ENCODE measurements around the gene IL31RA. TPM values are rescaled to one million over a fixed set of nuclear protein-coding genes. Genes with fewer than 3 reads are reported as not detected.

IL31RA gene
- total and polyA plus RNA-seq, 3 experiments from 2014 or later = not detected

- H3K36me3 ChIP-seq (ENCODE audit: insufficient read depth, low read length) = no peaks in the 10 kb centered on the region
- peak overlapping the region in 2 of 8 donors; percentile 26 to 84 for H3K27ac Mint-ChIP-seq
- DNase-seq = no peak
- H3K27me3 ChIP-seq (ENCODE audit: insufficient read depth, low read length, poor library complexity, severe bottlenecking) = no peaks in the 10 kb centered on the region
- ChIA-PET POLR2A (interaction anchor here (0.7 kb wide), 1 partner anchor 288 kb away, joined by 12 read pairs; no protein-coding TSS in a partner anchor), CTCF (interaction anchor here (0.7 to 1.4 kb wide), 2 partner anchors 9 to 30 kb away, joined by 3 read pairs; no protein-coding TSS in a partner anchor)
- no peak overlapping the region for H3K27ac ChIP-seq (ENCODE audit: low read depth, low read length)
- no peak overlapping the region for H3K4me3 ChIP-seq (ENCODE audit: low read length)
- peaks cover 13% of the 10 kb centered on the region for H3K4me1 ChIP-seq (ENCODE audit: insufficient read depth, low read length)
- no peak overlapping the region for H3K4me3 Mint-ChIP-seq
- peaks cover 3 to 9% of the 10 kb centered on the region in 2 donors for H3K27me3 Mint-ChIP-seq
- peaks cover 24 to 39% (median 31%) of the 10 kb centered on the region in 3 donors for H3K4me1 Mint-ChIP-seq
- no peaks in the 10 kb centered on the region for H3K9me3 Mint-ChIP-seq
- no peaks in the 10 kb centered on the region for H3K36me3 Mint-ChIP-seq
- no peaks in the 10 kb centered on the region for H3K9me3 ChIP-seq (ENCODE audit: low read length)
Measured at GRCh38 chr5:55905251-55905650, 54.1 kb downstream of the IL31RA start.

- peaks cover 11% of the 10 kb centered on the region for H3K4me1 ChIP-seq (ENCODE audit: insufficient read depth, low read length)
- peaks cover 18 to 29% (median 26%) of the 10 kb centered on the region in 3 donors for H3K4me1 Mint-ChIP-seq
- H3K9me3 Mint-ChIP-seq = no peaks in the 10 kb centered on the region
- ChIA-PET CTCF (interaction anchor here (1.1 kb wide), 1 partner anchor 17 kb away, joined by 3 read pairs; no protein-coding TSS in a partner anchor), POLR2A (no interaction called here)
- DNase-seq = no peak
- no peak overlapping the region for H3K4me3 Mint-ChIP-seq
- no peak overlapping the region for H3K27ac Mint-ChIP-seq
- no peaks in the 10 kb centered on the region for H3K9me3 ChIP-seq (ENCODE audit: low read length)
- peaks cover 5 to 6% of the 10 kb centered on the region in 2 donors for H3K27me3 Mint-ChIP-seq
- H3K27ac ChIP-seq (ENCODE audit: low read depth, low read length) = no peak overlapping the region
- H3K27me3 ChIP-seq (ENCODE audit: insufficient read depth, low read length, poor library complexity, severe bottlenecking) = no peaks in the 10 kb centered on the region
- H3K4me3 ChIP-seq (ENCODE audit: low read length) = no peak overlapping the region
- no peaks in the 10 kb centered on the region for H3K36me3 ChIP-seq (ENCODE audit: insufficient read depth, low read length)
- no peaks in the 10 kb centered on the region for H3K36me3 Mint-ChIP-seq
Measured at GRCh38 chr5:55907927-55908326, 56.8 kb downstream of the IL31RA start.

- no peak for DNase-seq
- no peaks in the 10 kb centered on the region for H3K36me3 ChIP-seq (ENCODE audit: insufficient read depth, low read length)
- H3K27ac Mint-ChIP-seq = no peak overlapping the region
- H3K9me3 ChIP-seq (ENCODE audit: low read length) = no peaks in the 10 kb centered on the region
- H3K9me3 Mint-ChIP-seq = no peaks in the 10 kb centered on the region
- peaks cover 0 to 5% of the 10 kb centered on the region in 2 donors for H3K27me3 Mint-ChIP-seq
- CTCF ChIA-PET = no interaction called here
- POLR2A ChIA-PET = no interaction called here
- H3K4me3 Mint-ChIP-seq = no peak overlapping the region
- H3K27me3 ChIP-seq (ENCODE audit: insufficient read depth, low read length, poor library complexity, severe bottlenecking) = no peaks in the 10 kb centered on the region
- H3K36me3 Mint-ChIP-seq = no peaks in the 10 kb centered on the region
- no peak overlapping the region for H3K4me3 ChIP-seq (ENCODE audit: low read length)
- H3K4me1 ChIP-seq (ENCODE audit: insufficient read depth, low read length) = peaks cover 2% of the 10 kb centered on the region
- peaks cover 10 to 20% (median 17%) of the 10 kb centered on the region in 3 donors for H3K4me1 Mint-ChIP-seq
- no peak overlapping the region for H3K27ac ChIP-seq (ENCODE audit: low read depth, low read length)
Measured at GRCh38 chr5:55908804-55909203, 57.6 kb downstream of the IL31RA start.

- H3K36me3 Mint-ChIP-seq = no peaks in the 10 kb centered on the region
- CTCF ChIA-PET = no interaction called here
- H3K36me3 ChIP-seq (ENCODE audit: insufficient read depth, low read length) = no peaks in the 10 kb centered on the region
- no peak overlapping the region for H3K27ac ChIP-seq (ENCODE audit: low read depth, low read length)
- no peak overlapping the region for H3K4me3 Mint-ChIP-seq
- H3K27ac Mint-ChIP-seq = no peak overlapping the region
- peaks cover 0 to 3% of the 10 kb centered on the region in 2 donors for H3K27me3 Mint-ChIP-seq
- no peaks in the 10 kb centered on the region for H3K9me3 Mint-ChIP-seq
- no peak overlapping the region for H3K4me3 ChIP-seq (ENCODE audit: low read length)
- no peaks in the 10 kb centered on the region for H3K4me1 Mint-ChIP-seq
- POLR2A ChIA-PET = interaction anchor here (0.5 kb wide), 1 partner anchor 237 kb away, joined by 5 read pairs; no protein-coding TSS in a partner anchor
- no peaks in the 10 kb centered on the region for H3K27me3 ChIP-seq (ENCODE audit: insufficient read depth, low read length, poor library complexity, severe bottlenecking)
- DNase-seq = no peak
- no peaks in the 10 kb centered on the region for H3K4me1 ChIP-seq (ENCODE audit: insufficient read depth, low read length)
- H3K9me3 ChIP-seq (ENCODE audit: low read length) = no peaks in the 10 kb centered on the region
Measured at GRCh38 chr5:55911784-55912653, 60.9 kb downstream of the IL31RA start.

DNA sequence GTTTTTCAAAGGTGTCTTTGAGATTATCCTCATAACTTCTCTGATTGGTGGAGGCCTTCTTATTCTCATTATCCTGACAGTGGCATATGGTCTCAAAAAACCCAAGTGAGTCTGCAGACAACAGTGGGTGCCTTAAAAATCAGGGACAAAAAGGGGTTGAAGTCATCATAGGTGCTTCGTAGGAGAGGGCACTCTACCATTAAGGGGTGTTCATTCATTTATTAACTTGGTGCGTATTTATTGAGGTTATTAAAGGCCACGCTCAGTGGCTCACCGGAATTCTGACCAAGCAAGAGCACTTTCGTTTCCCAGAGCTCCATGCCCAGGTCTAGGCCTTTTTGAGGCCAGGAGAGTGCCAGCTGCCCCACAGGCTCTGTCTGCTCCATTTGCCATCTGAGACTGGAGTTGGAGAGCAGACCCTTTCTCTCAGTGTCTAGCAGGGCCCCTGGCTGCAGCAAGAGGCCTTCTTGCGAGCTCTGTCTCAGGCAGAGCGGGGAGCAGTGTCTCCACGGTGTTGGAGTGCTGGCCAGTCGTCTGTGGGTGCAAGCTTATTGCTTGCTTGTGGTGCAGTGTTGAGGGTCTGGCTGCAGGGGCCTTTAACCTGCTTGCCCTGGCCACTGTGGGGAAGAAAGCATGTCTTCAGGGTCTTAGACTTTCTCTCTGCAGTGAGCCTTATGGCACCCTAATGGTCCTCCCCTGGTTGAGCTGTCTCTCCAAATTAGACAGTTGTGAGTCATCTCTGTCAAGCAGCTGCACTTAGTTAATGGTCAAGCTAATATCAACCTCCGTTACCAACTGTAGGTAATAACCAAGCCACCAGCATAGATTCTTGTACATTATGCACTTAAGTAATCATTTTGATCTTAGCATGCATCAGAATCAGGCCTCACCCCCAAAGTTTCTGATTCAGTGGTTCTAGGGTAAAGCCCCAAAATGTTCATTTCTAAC lies 62.6 kb downstream of the IL31RA start:
- ChIA-PET POLR2A (no interaction called here), CTCF (interaction anchor here (0.7 kb wide), 1 partner anchor 9 kb away, joined by 3 read pairs; no protein-coding TSS in a partner anchor)
- H3K36me3 ChIP-seq (ENCODE audit: insufficient read depth, low read length) = no peaks in the 10 kb centered on the region

DNA sequence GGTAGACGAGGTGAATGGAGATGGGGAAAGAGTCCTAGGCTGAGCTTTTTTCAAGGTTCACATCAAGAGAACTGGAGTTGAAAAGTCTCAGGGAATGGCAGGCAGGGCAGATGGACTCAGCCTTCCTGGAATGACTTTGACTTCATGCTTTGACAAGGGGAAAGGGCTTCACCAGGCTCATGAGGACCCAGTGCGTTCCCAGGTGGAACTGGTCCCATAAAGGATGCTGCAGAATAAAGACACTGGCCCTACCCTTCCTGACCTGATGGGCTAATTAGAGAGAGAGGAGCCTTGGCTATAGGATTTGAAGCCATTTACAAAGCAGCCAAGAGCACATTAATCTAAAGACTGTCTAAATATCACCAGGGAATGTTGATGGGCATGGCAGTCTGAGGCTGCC lies 63.8 kb downstream of the IL31RA start:
- peak overlapping the region in 1 of 8 donors; percentile 21 for H3K27ac Mint-ChIP-seq
- no peaks in the 10 kb centered on the region for H3K27me3 ChIP-seq (ENCODE audit: insufficient read depth, low read length, poor library complexity, severe bottlenecking)
- no peaks in the 10 kb centered on the region for H3K9me3 Mint-ChIP-seq
- peaks cover 11% of the 10 kb centered on the region for H3K4me1 ChIP-seq (ENCODE audit: insufficient read depth, low read length)
- H3K36me3 Mint-ChIP-seq = no peaks in the 10 kb centered on the region
- DNase-seq = no peak
- no peak overlapping the region for H3K27ac ChIP-seq (ENCODE audit: low read depth, low read length)
- no peaks in the 10 kb centered on the region for H3K36me3 ChIP-seq (ENCODE audit: insufficient read depth, low read length)
- no peaks in the 10 kb centered on the region for H3K9me3 ChIP-seq (ENCODE audit: low read length)
- ChIA-PET POLR2A (no interaction called here), CTCF (no interaction called here)
- no peak overlapping the region for H3K4me3 Mint-ChIP-seq
- H3K27me3 Mint-ChIP-seq = peaks cover 0 to 3% of the 10 kb centered on the region in 2 donors
- no peak overlapping the region for H3K4me3 ChIP-seq (ENCODE audit: low read length)
- peaks cover 4 to 11% (median 5%) of the 10 kb centered on the region in 3 donors for H3K4me1 Mint-ChIP-seq

More for the DNA sequence above, 62.6 kb downstream of the IL31RA start:
- H3K27ac Mint-ChIP-seq = no peak overlapping the region
- no peak overlapping the region for H3K4me3 ChIP-seq (ENCODE audit: low read length)
- no peak overlapping the region for H3K4me3 Mint-ChIP-seq
- no peak for DNase-seq
- H3K4me1 ChIP-seq (ENCODE audit: insufficient read depth, low read length) = no peaks in the 10 kb centered on the region
- H3K9me3 Mint-ChIP-seq = no peaks in the 10 kb centered on the region
- H3K9me3 ChIP-seq (ENCODE audit: low read length) = no peaks in the 10 kb centered on the region
- H3K27me3 Mint-ChIP-seq = peaks cover 0 to 3% of the 10 kb centered on the region in 2 donors
- H3K27ac ChIP-seq (ENCODE audit: low read depth, low read length) = no peak overlapping the region
- H3K4me1 Mint-ChIP-seq = no peaks in the 10 kb centered on the region
- no peaks in the 10 kb centered on the region for H3K36me3 Mint-ChIP-seq
- no peaks in the 10 kb centered on the region for H3K27me3 ChIP-seq (ENCODE audit: insufficient read depth, low read length, poor library complexity, severe bottlenecking)

DNA sequence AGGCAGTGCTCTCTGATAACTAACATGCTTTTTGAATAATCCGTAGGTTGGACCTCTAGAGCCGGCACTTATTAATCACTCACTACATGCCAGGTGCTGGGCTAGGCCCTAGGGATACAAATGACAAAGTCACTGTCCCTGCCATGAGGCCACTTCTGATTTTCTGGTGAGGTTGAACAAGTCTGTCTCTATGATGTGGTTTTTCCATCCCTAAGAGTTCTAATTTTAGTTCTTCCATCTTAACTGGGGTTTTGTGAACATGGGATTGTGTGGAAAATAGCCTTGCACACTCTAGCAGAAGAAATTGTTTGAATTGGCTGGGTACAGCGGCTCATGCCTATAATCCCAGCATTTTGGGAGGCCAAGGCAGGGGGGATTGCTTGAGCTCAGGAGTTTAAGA lies 64.6 kb downstream of the IL31RA start:
- ChIA-PET POLR2A (no interaction called here), CTCF (no interaction called here)
- no peaks in the 10 kb centered on the region for H3K36me3 Mint-ChIP-seq

More for the DNA sequence above, 64.6 kb downstream of the IL31RA start:
- Mint-ChIP-seq H3K4me3 (no peak overlapping the region), H3K9me3 (no peaks in the 10 kb centered on the region), H3K27me3 (peaks cover 0 to 3% of the 10 kb centered on the region in 2 donors), H3K4me1 (peaks cover 4 to 14% (median 5%) of the 10 kb centered on the region in 3 donors), H3K27ac (no peak overlapping the region)
- no peak overlapping the region for H3K27ac ChIP-seq (ENCODE audit: low read depth, low read length)
- H3K4me1 ChIP-seq (ENCODE audit: insufficient read depth, low read length) = peaks cover 11% of the 10 kb centered on the region
- no peak overlapping the region for H3K4me3 ChIP-seq (ENCODE audit: low read length)
- no peaks in the 10 kb centered on the region for H3K36me3 ChIP-seq (ENCODE audit: insufficient read depth, low read length)
- H3K9me3 ChIP-seq (ENCODE audit: low read length) = no peaks in the 10 kb centered on the region
- DNase-seq = no peak
- no peaks in the 10 kb centered on the region for H3K27me3 ChIP-seq (ENCODE audit: insufficient read depth, low read length, poor library complexity, severe bottlenecking)

Data from CD8-positive, alpha-beta memory T cell (primary cell).